OCI-LY1 (cell line): ENCODE measurements around the gene RALB.

ENCODE experiments used
- H2AFZ ChIP-seq: fragments of 200-600 bp; sonication (generic), shearing (Covaris generic); 2 replicates; pipeline ENCODE4 v1.6.0; 2014; ENCODE audit warnings: antibody characterized with exemption, mild to moderate bottlenecking, low read length
- H3F3A ChIP-seq: fragments of 200-600 bp; sonication (generic), shearing (Covaris generic); 2 replicates; pipeline ENCODE4 v1.6.0; 2014; ENCODE audit warnings: mild to moderate bottlenecking, antibody characterized with exemption, low read length, moderate library complexity; ENCODE audit not compliant: insufficient read depth
- H3K27ac ChIP-seq: fragments of 200-600 bp; sonication (generic); 2 replicates; pipeline ENCODE4 v1.5.1; 2014; ENCODE audit warnings: low read length, mixed run types, mild to moderate bottlenecking, low read depth; ENCODE audit not compliant: poor library complexity, severe bottlenecking
- H3K27me3 ChIP-seq: fragments of 200-600 bp; sonication (generic); 2 replicates; pipeline ENCODE4 v1.6.0; 2014; ENCODE audit warnings: antibody characterized with exemption, mild to moderate bottlenecking, low read length, moderate library complexity; ENCODE audit not compliant: insufficient read depth
- H3K36me3 ChIP-seq: fragments of 200-600 bp; sonication (generic); 2 replicates; pipeline ENCODE4 v1.6.1; 2014; ENCODE audit warnings: mild to moderate bottlenecking, antibody characterized with exemption, low read length, moderate library complexity, mixed read lengths; ENCODE audit not compliant: insufficient read depth
- H3K4me1 ChIP-seq: fragments of 200-600 bp; sonication (generic); 2 replicates; pipeline ENCODE4 v1.5.1; 2014; ENCODE audit warnings: mild to moderate bottlenecking, low read length, moderate library complexity; ENCODE audit not compliant: insufficient read depth, severe bottlenecking
- H3K4me2 ChIP-seq: fragments of 200-600 bp; sonication (generic), shearing (Covaris generic); 2 replicates; pipeline ENCODE4 v1.6.1; 2014; ENCODE audit warnings: low read length
- H3K4me3 ChIP-seq: fragments of 200-600 bp; sonication (generic); 2 replicates; pipeline ENCODE4 v1.5.1; 2014; ENCODE audit warnings: low read length, low read depth, mild to moderate bottlenecking, mixed read lengths; ENCODE audit not compliant: poor library complexity, severe bottlenecking
- H3K79me2 ChIP-seq: fragments of 200-600 bp; shearing (Covaris generic); 2 replicates; pipeline ENCODE4 v1.6.1; 2016; ENCODE audit warnings: mixed run types, low read length, mixed read lengths; ENCODE audit not compliant: insufficient read depth
- H3K9ac ChIP-seq: fragments of 200-600 bp; sonication (generic), shearing (Covaris generic); 2 replicates; pipeline ENCODE4 v1.6.1; 2014; ENCODE audit warnings: mild to moderate bottlenecking, low read length, mixed read lengths
- H3K9me2 ChIP-seq: fragments of 200-600 bp; sonication (generic), shearing (Covaris generic); 2 replicates; pipeline ENCODE4 v1.6.1; 2014; ENCODE audit warnings: low read depth, mild to moderate bottlenecking, low read length, mixed read lengths
- H3K9me3 ChIP-seq: fragments of 200-600 bp; shearing (Covaris generic); 2 replicates; pipeline ENCODE4 v1.6.1; 2014; ENCODE audit warnings: low read length, mixed read lengths
- H4K20me1 ChIP-seq: fragments of 200-600 bp; sonication (generic), shearing (Covaris generic); 2 replicates; pipeline ENCODE4 v1.6.0; 2016; ENCODE audit warnings: mild to moderate bottlenecking, low read length; ENCODE audit not compliant: insufficient read depth
- CTCF ChIP-seq: fragments of 200-600 bp; sonication (generic), shearing (Covaris generic); IDR thresholded peaks from 2 replicates; pipeline ENCODE4 v1.5.1; 2017; ENCODE audit warnings: mild to moderate bottlenecking, antibody characterized with exemption, low read length, moderate library complexity, mixed read lengths
- EZH2 ChIP-seq: fragments of 200-600 bp; sonication (generic), shearing (Covaris generic); IDR thresholded peaks from 2 replicates; pipeline ENCODE4 v1.8.0; 2017; ENCODE audit warnings: borderline replicate concordance, mixed run types, mild to moderate bottlenecking, antibody characterized with exemption, low read length, moderate library complexity, mixed read lengths

Gene RALB

GRCh38 chr2:120317180-120317533 lies 64.5 kb downstream of the RALB start:
- Histone ChIP-seq H3K27me3 (no peaks in the 10 kb centered on the region), H2AFZ (no peak overlapping the region), H4K20me1 (no peaks in the 10 kb centered on the region), H3K9me2 (no peaks in the 10 kb centered on the region), H3K4me3 (no peak overlapping the region), H3K4me1 (peaks cover 22% of the 10 kb centered on the region), H3F3A (no peaks in the 10 kb centered on the region), H3K4me2 (no peak overlapping the region), H3K9me3 (no peaks in the 10 kb centered on the region), H3K9ac (no peak overlapping the region), H3K27ac (no peak overlapping the region), H3K36me3 (no peaks in the 10 kb centered on the region), H3K79me2 (no peaks in the 10 kb centered on the region)
- TF ChIP-seq CTCF: no peak
- TF ChIP-seq EZH2: no peak

DNA sequence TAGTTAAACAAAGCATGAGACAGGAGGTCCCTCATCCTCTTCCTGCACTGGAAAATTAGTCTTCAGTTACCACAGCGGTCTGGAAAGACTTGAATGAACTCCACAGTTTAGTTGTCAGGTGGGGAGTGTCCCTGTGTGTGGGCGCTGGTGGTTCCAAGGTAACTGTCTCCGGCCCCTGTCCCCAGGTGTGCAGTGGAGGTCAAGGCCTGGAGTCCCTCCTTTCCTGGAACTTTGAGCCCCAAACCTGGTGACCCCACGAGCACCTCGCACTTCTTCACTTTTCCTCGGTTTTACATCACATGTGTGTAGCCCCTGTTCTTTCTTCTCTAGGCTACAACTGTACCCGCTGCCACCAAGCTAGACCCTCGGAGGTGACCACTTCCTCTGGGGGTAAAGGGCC lies 65.3 kb downstream of the RALB start:
- Histone ChIP-seq H3K27me3 (no peaks in the 10 kb centered on the region), H3K9me2 (no peaks in the 10 kb centered on the region), H3K36me3 (no peaks in the 10 kb centered on the region), H3K4me3 (no peak overlapping the region), H3K4me2 (no peak overlapping the region), H3K27ac (no peak overlapping the region), H3K4me1 (peaks cover 16% of the 10 kb centered on the region), H3K79me2 (no peaks in the 10 kb centered on the region), H3K9ac (no peak overlapping the region), H3F3A (no peaks in the 10 kb centered on the region), H2AFZ (no peak overlapping the region), H4K20me1 (no peaks in the 10 kb centered on the region), H3K9me3 (no peaks in the 10 kb centered on the region)
- TF ChIP-seq CTCF: no peak
- TF ChIP-seq EZH2: no peak

DNA sequence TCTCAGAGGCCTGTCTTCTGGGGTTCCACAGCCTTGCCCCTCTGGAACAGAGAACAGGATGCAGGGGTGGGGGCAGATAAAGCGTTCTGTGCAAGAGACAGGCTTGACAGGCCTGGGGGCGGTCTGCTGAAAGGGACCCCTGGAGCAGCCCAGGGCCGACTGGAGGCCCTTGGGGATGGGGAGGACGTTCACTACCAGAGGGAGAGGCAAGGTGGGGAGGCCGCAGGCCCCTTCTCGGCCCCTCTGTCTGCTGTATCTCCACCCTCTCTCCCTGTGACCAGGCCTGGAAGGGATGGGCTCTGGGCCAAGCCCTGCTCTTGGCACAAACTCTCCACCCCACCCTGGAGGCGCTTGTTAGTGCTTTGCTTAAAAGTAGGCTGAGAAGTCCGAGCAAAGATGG lies 66.0 kb downstream of the RALB start:
- H3K27me3 ChIP-seq: no peaks in the 10 kb centered on the region
- H4K20me1 ChIP-seq: no peaks in the 10 kb centered on the region
- H3K9ac ChIP-seq: no peak overlapping the region
- TF ChIP-seq CTCF: no peak
- no peak for TF ChIP-seq EZH2
- H3K27ac ChIP-seq: no peak overlapping the region
- H2AFZ ChIP-seq: no peak overlapping the region
- no peaks in the 10 kb centered on the region for H3K36me3 ChIP-seq
- H3K9me2 ChIP-seq: no peaks in the 10 kb centered on the region
- H3F3A ChIP-seq: no peaks in the 10 kb centered on the region
- no peaks in the 10 kb centered on the region for H3K79me2 ChIP-seq
- no peaks in the 10 kb centered on the region for H3K9me3 ChIP-seq
- H3K4me1 ChIP-seq: peaks cover 9% of the 10 kb centered on the region
- no peak overlapping the region for H3K4me3 ChIP-seq
- no peak overlapping the region for H3K4me2 ChIP-seq
